Keratinocyte (primary cell): ENCODE data around the gene GPC1.

Source experiments
- EZH2 ChIP-seq: IDR thresholded peaks from one replicate; pipeline ENCODE4 v1.6.1; 2012; ENCODE audit warnings: inconsistent platforms, mild to moderate bottlenecking, low read length, moderate library complexity
- TF ChIP-seq, protein P1 (sequence below), 3 experiments: IDR thresholded peaks in 1 of 3; conservative IDR thresholded peaks in 1 of 3; optimal IDR thresholded peaks in 1 of 3; 2 replicates in 2 of 3; 3 replicates in 1 of 3; pipeline versions ENCODE3 to v1.5.1; 2011; ENCODE audit warnings: low read length in 3 of 3, mild to moderate bottlenecking in 3 of 3, moderate library complexity in 2 of 3, control low read depth in 1 of 3, inconsistent platforms in 1 of 3; ENCODE audit not compliant: insufficient read depth in 2 of 3; ENCODE audit errors: extremely low read depth in 1 of 3

DNA sequence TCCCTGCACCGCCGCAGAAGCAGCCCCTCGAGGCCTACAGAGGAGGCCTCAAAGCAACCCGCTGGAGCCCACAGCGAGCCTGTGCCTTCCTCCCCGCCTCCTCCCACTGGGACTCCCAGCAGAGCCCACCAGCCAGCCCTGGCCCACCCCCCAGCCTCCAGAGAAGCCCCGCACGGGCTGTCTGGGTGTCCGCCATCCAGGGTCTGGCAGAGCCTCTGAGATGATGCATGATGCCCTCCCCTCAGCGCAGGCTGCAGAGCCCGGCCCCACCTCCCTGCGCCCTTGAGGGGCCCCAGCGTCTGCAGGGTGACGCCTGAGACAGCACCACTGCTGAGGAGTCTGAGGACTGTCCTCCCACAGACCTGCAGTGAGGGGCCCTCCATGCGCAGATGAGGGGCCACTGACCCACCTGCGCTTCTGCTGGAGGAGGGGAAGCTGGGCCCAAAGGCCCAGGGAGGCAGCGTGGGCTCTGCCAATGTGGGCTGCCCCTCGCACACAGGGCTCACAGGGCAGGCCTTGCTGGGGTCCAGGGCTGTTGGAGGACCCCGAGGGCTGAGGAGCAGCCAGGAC is 31.2 kb downstream of the GPC1 start:
- TF ChIP-seq EZH2 = no peak
- TF ChIP-seq, protein P1, sequence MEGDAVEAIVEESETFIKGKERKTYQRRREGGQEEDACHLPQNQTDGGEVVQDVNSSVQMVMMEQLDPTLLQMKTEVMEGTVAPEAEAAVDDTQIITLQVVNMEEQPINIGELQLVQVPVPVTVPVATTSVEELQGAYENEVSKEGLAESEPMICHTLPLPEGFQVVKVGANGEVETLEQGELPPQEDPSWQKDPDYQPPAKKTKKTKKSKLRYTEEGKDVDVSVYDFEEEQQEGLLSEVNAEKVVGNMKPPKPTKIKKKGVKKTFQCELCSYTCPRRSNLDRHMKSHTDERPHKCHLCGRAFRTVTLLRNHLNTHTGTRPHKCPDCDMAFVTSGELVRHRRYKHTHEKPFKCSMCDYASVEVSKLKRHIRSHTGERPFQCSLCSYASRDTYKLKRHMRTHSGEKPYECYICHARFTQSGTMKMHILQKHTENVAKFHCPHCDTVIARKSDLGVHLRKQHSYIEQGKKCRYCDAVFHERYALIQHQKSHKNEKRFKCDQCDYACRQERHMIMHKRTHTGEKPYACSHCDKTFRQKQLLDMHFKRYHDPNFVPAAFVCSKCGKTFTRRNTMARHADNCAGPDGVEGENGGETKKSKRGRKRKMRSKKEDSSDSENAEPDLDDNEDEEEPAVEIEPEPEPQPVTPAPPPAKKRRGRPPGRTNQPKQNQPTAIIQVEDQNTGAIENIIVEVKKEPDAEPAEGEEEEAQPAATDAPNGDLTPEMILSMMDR (optimal IDR thresholded peaks at IDR 0.05 in 1 of 3, IDR thresholded peaks at IDR 0.05 in 1 of 3, conservative IDR thresholded peaks at IDR 0.05 in 1 of 3; ENCODE audit: extremely low read depth in 1 of 3, insufficient read depth in 2 of 3, low read length in 3 of 3) = no peak
